Breast epithelium (tissue), 3 donors: ENCODE measurements around the gene ME3.

Experiments used
- CTCF ChIP-seq, 3 donors: fragments of 450-650 bp; IDR thresholded peaks; one replicate each; pipeline ENCODE4 v1.5.1; 2016 to 2017; ENCODE audit warnings: antibody characterized with exemption in 3 of 3, mild to moderate bottlenecking in 3 of 3, moderate library complexity in 3 of 3
- POLR2AphosphoS5 ChIP-seq, 3 donors: sonication (generic); formaldehyde crosslinking; IDR thresholded peaks; one replicate each; pipeline ENCODE4 v1.6.1; 2017; ENCODE audit warnings: antibody characterized with exemption in 3 of 3

GRCh38 chr11:86698639-86699038 is 26.2 kb upstream of the ME3 start:
- TF ChIP-seq CTCF (IDR thresholded peaks at IDR 0.05) (no peak), POLR2AphosphoS5 (IDR thresholded peaks at IDR 0.05) (no peak)
